Prostate gland (tissue), 2 donors: ENCODE measurements around the gene MEFV.

Experiments
- POLR2A ChIP-seq: fragments of 450-650 bp; IDR thresholded peaks from one replicate; pipeline ENCODE4 v1.6.1; 2016; ENCODE audit warnings: antibody characterized with exemption, mild to moderate bottlenecking
- POLR2AphosphoS5 ChIP-seq: sonication (generic); formaldehyde crosslinking; IDR thresholded peaks from one replicate; pipeline ENCODE4 v1.6.1; 2017; ENCODE audit warnings: antibody characterized with exemption
- TF ChIP-seq, protein P1 (sequence below), 4 experiments: fragments of 200-600 bp in 2 of 4; fragments of 450-650 bp in 2 of 4; sonication (generic) in 2 of 4; IDR thresholded peaks; 1 replicate in 3 of 4; 2 replicates in 1 of 4; pipeline ENCODE4 v1.5.1; 2016 to 2019; ENCODE audit warnings: antibody characterized with exemption in 4 of 4, mild to moderate bottlenecking in 2 of 4, moderate library complexity in 2 of 4

DNA sequence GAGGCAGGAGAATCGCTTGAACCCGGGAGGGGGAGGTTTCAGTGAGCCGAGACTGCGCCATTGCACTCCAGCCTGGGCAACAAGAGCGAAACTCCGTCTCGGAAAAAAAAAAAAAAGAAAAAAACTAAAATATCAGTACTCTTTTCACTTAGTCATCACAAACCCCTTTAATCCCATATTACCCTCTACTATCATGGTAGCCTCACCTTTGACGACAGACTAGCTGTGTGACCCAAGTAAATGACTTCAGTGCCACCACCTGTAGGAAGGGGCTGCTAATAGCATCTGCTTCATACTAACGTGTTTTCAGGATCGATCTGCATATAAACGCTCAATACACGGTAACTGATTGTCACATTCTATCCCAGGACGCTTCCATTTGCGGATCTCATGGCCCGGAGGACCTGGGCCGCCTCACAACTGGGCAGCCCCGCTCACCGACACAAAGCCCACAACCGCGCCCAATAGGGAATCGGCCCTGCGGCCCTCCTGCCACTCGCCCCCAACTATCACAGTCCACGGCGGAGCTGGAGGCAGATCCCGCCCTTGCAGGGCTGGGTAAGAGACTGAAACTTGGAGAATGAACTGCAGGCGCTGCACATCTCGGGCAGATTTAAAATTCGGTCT, 25.8 kb upstream of the MEFV start:
- TF ChIP-seq, protein P1, sequence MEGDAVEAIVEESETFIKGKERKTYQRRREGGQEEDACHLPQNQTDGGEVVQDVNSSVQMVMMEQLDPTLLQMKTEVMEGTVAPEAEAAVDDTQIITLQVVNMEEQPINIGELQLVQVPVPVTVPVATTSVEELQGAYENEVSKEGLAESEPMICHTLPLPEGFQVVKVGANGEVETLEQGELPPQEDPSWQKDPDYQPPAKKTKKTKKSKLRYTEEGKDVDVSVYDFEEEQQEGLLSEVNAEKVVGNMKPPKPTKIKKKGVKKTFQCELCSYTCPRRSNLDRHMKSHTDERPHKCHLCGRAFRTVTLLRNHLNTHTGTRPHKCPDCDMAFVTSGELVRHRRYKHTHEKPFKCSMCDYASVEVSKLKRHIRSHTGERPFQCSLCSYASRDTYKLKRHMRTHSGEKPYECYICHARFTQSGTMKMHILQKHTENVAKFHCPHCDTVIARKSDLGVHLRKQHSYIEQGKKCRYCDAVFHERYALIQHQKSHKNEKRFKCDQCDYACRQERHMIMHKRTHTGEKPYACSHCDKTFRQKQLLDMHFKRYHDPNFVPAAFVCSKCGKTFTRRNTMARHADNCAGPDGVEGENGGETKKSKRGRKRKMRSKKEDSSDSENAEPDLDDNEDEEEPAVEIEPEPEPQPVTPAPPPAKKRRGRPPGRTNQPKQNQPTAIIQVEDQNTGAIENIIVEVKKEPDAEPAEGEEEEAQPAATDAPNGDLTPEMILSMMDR (IDR thresholded peaks at IDR 0.05) = no peak
- no peak for TF ChIP-seq POLR2AphosphoS5
- TF ChIP-seq POLR2A = no peak
